Measurements from ENCODE around the gene ITGA7. TPM values are rescaled to one million over a fixed set of nuclear protein-coding genes. Genes with fewer than 3 reads are reported as not detected.

Gene ITGA7
- total RNA-seq, 1 experiment from 2014 or later: 2.5 TPM

GRCh38 chr12:55682087-55682796 lies 25.5 kb downstream of the ITGA7 start:
- intact Hi-C loops (cut with micrococcal nuclease; ENCODE audit: unreplicated experiment): no loop called here
- Histone ChIP-seq H3K4me3 (ENCODE audit: low read depth in 2 of 2, low read length in 2 of 2) (peak overlapping the region; percentile 38 to 64), H3K36me3 (ENCODE audit: control insufficient read depth, insufficient read depth, low read length) (no peaks in the 10 kb centered on the region), H3K27ac (ENCODE audit: low read length) (0 out of 2 replicates have a peak overlapping the region, but pooled peaks have one; percentile 18), H3K4me1 (ENCODE audit: control insufficient read depth, insufficient read depth, low read length) (peaks cover 5% of the 10 kb centered on the region; the same call in 1 of the 2 replicates), H3K27me3 (ENCODE audit: control insufficient read depth, insufficient read depth, low read length) (no peaks in the 10 kb centered on the region), H3K9me3 (ENCODE audit: control insufficient read depth, insufficient read depth, low read depth, low read length) (no peaks in the 10 kb centered on the region)
- CTCF ChIA-PET: interaction anchor here (0.6 to 1.4 kb wide), 12 partner anchors 11 to 681 kb away, joined by 3 to 11 read pairs (median 4); no protein-coding TSS in a partner anchor
- POLR2A ChIA-PET: no interaction called here
- TF ChIP-seq POLR2AphosphoS5 (IDR thresholded peaks at IDR 0.05; ENCODE audit: low read depth, low read length): no peak
- ATAC-seq (peak; percentile 54), DNase-seq (ENCODE audit: low read depth, low spot score) (no peak)
- in situ Hi-C loops (cut with HindIII; ENCODE audit: low pct_unique_long_range_greater_than_20kb, low sequenced_read_pairs): no loop called here
- no TSS peak for BruUV-seq (replicated peaks)

GRCh38 chr12:55681142-55682077 lies 26.3 kb downstream of the ITGA7 start:
- 0 out of 2 replicates have a peak overlapping the region, but pooled peaks have one; percentile 18 for H3K27ac ChIP-seq (ENCODE audit: low read length)
- DNase-seq (ENCODE audit: low read depth, low spot score) (no peak), ATAC-seq (peak; percentile 94)
- intact Hi-C loops (cut with micrococcal nuclease; ENCODE audit: unreplicated experiment): loop anchor here (2.0 kb wide), 1 partner anchor 39 kb away; the partner anchor contains the start of gene RDH5
- H3K36me3 ChIP-seq (ENCODE audit: control insufficient read depth, insufficient read depth, low read length): no peaks in the 10 kb centered on the region
- H3K4me3 ChIP-seq (ENCODE audit: low read depth in 2 of 2, low read length in 2 of 2): peak overlapping the region; percentile 38 to 64
- no TSS peak for BruUV-seq (replicated peaks)
- H3K4me1 ChIP-seq (ENCODE audit: control insufficient read depth, insufficient read depth, low read length): peaks cover 5% of the 10 kb centered on the region; the same call in 1 of the 2 replicates
- POLR2A ChIA-PET: no interaction called here
- peaks cover 2% of the 10 kb centered on the region; the same call in 1 of the 2 replicates for H3K27me3 ChIP-seq (ENCODE audit: control insufficient read depth, insufficient read depth, low read length)
- no peaks in the 10 kb centered on the region for H3K9me3 ChIP-seq (ENCODE audit: control insufficient read depth, insufficient read depth, low read depth, low read length)
- in situ Hi-C loops (cut with HindIII; ENCODE audit: low pct_unique_long_range_greater_than_20kb, low sequenced_read_pairs): no loop called here
- TF ChIP-seq CTCF (IDR thresholded peaks at IDR 0.05): peak; percentile 81
- no peak for TF ChIP-seq REST (IDR thresholded peaks at IDR 0.05; ENCODE audit: insufficient read depth in 1 of 2, low read depth in 2 of 2, low read length in 1 of 2)
- CTCF ChIA-PET: interaction anchor here (0.7 to 1.4 kb wide), 10 partner anchors 12 to 50 kb away, joined by 3 to 15 read pairs (median 6); no protein-coding TSS in a partner anchor

Measured in Panc1 (cell line).